Measurements from ENCODE around the gene RAD51B. TPM values are rescaled to one million over a fixed set of nuclear protein-coding genes. Genes with fewer than 3 reads are reported as not detected.

The RAD51B gene
- total RNA-seq, 1 donor from 2014 or later = 8.9 TPM

GRCh38 chr14:68357777-68358176, 538.2 kb downstream of the RAD51B start:
- peak; percentile 36 to 40 for DNase-seq (ENCODE audit: low read depth in 2 of 2)

- no peak for DNase-seq (ENCODE audit: low read depth in 2 of 2)
Observed at GRCh38 chr14:68358500-68358899, 538.9 kb downstream of the RAD51B start.

GRCh38 chr14:68359022-68359836, 539.6 kb downstream of the RAD51B start:
- no peak for DNase-seq (ENCODE audit: low read depth in 2 of 2)

- no peak for DNase-seq (ENCODE audit: low read depth in 2 of 2)
Observed at GRCh38 chr14:68359837-68360552, 540.4 kb downstream of the RAD51B start.

GRCh38 chr14:68361231-68361630, 541.7 kb downstream of the RAD51B start:
- peak in 1 of 2 donors; percentile 81 for DNase-seq (ENCODE audit: low read depth in 2 of 2)

- no peak for DNase-seq (ENCODE audit: low read depth in 2 of 2)
Observed at GRCh38 chr14:68362846-68363245, 543.3 kb downstream of the RAD51B start.

- DNase-seq (ENCODE audit: low read depth in 2 of 2) = no peak
Observed at GRCh38 chr14:68363466-68363842, 543.9 kb downstream of the RAD51B start.

GRCh38 chr14:68363843-68364767, 544.5 kb downstream of the RAD51B start:
- peak; percentile 21 to 34 for DNase-seq (ENCODE audit: low read depth in 2 of 2)

- no peak for DNase-seq (ENCODE audit: low read depth in 2 of 2)
Observed at GRCh38 chr14:68364792-68365192, 545.2 kb downstream of the RAD51B start.

- peak in 1 of 2 donors; percentile 59 for DNase-seq (ENCODE audit: low read depth in 2 of 2)
Observed at GRCh38 chr14:68365228-68365627, 545.6 kb downstream of the RAD51B start.

GRCh38 chr14:68366656-68367055, 547.1 kb downstream of the RAD51B start:
- DNase-seq (ENCODE audit: low read depth in 2 of 2) = no peak

- peak in 1 of 2 donors; percentile 26 for DNase-seq (ENCODE audit: low read depth in 2 of 2)
Observed at GRCh38 chr14:68367536-68367935, 548.0 kb downstream of the RAD51B start.

GRCh38 chr14:68368850-68369249, 549.3 kb downstream of the RAD51B start:
- DNase-seq (ENCODE audit: low read depth in 2 of 2) = no peak

- peak; percentile 5 to 49 for DNase-seq (ENCODE audit: low read depth in 2 of 2)
Observed at GRCh38 chr14:68369281-68370056, 549.9 kb downstream of the RAD51B start.

GRCh38 chr14:68370057-68370360, 550.4 kb downstream of the RAD51B start:
- no peak for DNase-seq (ENCODE audit: low read depth in 2 of 2)

GRCh38 chr14:68372368-68372767, 552.8 kb downstream of the RAD51B start:
- no peak for DNase-seq (ENCODE audit: low read depth in 2 of 2)

GRCh38 chr14:68373124-68373646, 553.6 kb downstream of the RAD51B start:
- DNase-seq (ENCODE audit: low read depth in 2 of 2) = no peak

- no peak for DNase-seq (ENCODE audit: low read depth in 2 of 2)
Observed at GRCh38 chr14:68373847-68374444, 554.4 kb downstream of the RAD51B start.

- no peak for DNase-seq (ENCODE audit: low read depth in 2 of 2)
Observed at GRCh38 chr14:68374682-68375081, 555.1 kb downstream of the RAD51B start.

- no peak for DNase-seq (ENCODE audit: low read depth in 2 of 2)
Observed at GRCh38 chr14:68375376-68375775, 555.8 kb downstream of the RAD51B start.

All from lung microvascular endothelial cell (primary cell).